AG04449 (cell line): ENCODE measurements around the gene MFSD8.
A peak's percentile ranks its signal among the peaks of the same experiment; 100 is the strongest.
"Not testable (repeated sequence)": the region's sequence is repeated elsewhere in the genome, so short reads cannot be mapped to it uniquely, and the experiment has no call there.

ENCODE experiments used
- CTCF ChIA-PET: fragments of 350-600 bp; formaldehyde crosslinking; extraction: SDS; loops from one replicate; lab custom pipeline; 2021; ENCODE audit warnings: antibody characterized with exemption; lab: Yijun Ruan, JAX
- POLR2A ChIA-PET: fragments of 400-600, 350-600 bp; formaldehyde crosslinking; extraction: SDS; loops from one replicate; lab custom pipeline; 2020; ENCODE audit warnings: antibody characterized with exemption, inconsistent platforms; lab: Yijun Ruan, JAX
- DNase-seq: peaks from one replicate; pipeline ENCODE4 v3.0.0-alpha.2; 2010; ENCODE audit warnings: low read depth, low spot score
- H3K4me3 ChIP-seq: 2 replicates; pipeline ENCODE4 v1.5.1; 2011; ENCODE audit warnings: low read depth, mild to moderate bottlenecking, control low read depth, low read length
- TF ChIP-seq, protein P1 (sequence below): IDR thresholded peaks from one replicate; pipeline ENCODE4 v1.5.1; 2011; ENCODE audit warnings: mild to moderate bottlenecking, moderate library complexity, low read length, control low read depth, inconsistent platforms; ENCODE audit not compliant: insufficient read depth; ENCODE audit errors: missing control alignments

The MFSD8 gene, protein sequence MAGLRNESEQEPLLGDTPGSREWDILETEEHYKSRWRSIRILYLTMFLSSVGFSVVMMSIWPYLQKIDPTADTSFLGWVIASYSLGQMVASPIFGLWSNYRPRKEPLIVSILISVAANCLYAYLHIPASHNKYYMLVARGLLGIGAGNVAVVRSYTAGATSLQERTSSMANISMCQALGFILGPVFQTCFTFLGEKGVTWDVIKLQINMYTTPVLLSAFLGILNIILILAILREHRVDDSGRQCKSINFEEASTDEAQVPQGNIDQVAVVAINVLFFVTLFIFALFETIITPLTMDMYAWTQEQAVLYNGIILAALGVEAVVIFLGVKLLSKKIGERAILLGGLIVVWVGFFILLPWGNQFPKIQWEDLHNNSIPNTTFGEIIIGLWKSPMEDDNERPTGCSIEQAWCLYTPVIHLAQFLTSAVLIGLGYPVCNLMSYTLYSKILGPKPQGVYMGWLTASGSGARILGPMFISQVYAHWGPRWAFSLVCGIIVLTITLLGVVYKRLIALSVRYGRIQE

DNA sequence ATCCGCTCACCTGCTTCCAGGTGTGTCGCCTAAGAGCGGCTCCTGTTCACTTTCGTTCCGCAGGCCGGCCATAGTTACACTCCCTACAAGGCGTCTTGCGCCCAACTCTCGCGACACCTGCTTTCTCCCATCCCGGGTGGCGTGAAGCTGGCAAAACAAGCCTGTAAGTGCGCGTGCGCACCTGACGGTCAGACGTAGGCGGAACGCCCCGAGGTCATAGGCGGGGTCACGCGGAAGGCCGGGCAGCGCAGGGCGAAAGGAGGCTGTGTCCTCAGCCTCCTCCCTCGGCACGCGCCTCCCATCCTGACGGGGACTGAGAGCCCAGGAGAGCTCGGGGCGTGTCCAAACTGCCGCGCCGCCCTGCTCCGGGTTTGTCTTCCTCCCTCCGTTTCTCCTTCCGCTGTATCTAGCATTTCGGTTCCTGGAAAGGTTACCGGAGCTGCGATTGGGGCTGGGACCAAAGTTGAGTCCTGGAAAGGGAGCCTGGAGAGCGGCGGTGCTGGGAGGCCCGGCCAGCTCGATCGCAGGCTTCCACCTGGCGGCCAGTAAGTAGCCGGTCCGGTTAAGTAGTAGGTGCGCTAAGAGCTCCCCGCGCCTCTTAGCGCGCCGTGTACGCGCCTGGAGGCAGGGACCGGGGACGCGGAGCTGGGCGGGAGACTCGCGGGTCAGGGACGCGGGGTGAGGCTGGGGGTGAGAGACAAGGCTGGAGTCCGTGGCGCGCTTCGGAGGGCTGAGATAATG, at the start of gene MFSD8, which contains the start of gene ABHD18:
TSS of gene MFSD8 (minus strand) at position 112 of the 741 bp plus-strand sequence. CDS start at position 72, 40 bp downstream.
TSS of gene ABHD18 (plus strand) at position 345 of the 741 bp plus-strand sequence. CDS start 17,550 bp downstream, outside the sequence.
- peak within 1 kb of the TSS; percentile 98 for H3K4me3 ChIP-seq
- TF ChIP-seq, protein P1, sequence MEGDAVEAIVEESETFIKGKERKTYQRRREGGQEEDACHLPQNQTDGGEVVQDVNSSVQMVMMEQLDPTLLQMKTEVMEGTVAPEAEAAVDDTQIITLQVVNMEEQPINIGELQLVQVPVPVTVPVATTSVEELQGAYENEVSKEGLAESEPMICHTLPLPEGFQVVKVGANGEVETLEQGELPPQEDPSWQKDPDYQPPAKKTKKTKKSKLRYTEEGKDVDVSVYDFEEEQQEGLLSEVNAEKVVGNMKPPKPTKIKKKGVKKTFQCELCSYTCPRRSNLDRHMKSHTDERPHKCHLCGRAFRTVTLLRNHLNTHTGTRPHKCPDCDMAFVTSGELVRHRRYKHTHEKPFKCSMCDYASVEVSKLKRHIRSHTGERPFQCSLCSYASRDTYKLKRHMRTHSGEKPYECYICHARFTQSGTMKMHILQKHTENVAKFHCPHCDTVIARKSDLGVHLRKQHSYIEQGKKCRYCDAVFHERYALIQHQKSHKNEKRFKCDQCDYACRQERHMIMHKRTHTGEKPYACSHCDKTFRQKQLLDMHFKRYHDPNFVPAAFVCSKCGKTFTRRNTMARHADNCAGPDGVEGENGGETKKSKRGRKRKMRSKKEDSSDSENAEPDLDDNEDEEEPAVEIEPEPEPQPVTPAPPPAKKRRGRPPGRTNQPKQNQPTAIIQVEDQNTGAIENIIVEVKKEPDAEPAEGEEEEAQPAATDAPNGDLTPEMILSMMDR: peak; percentile 39
- POLR2A ChIA-PET: interaction anchor here (0.5 to 1.4 kb wide), 7 partner anchors 13 to 96 kb away, joined by 3 to 6 read pairs (median 3); partner anchors contain the start of genes LARP1B and PLK4
- peak; percentile 89 for DNase-seq
- CTCF ChIA-PET: interaction anchor here (0.7 to 0.8 kb wide), 3 partner anchors 13 to 90 kb away, joined by 3 to 4 read pairs (median 3); no protein-coding TSS in a partner anchor

DNA sequence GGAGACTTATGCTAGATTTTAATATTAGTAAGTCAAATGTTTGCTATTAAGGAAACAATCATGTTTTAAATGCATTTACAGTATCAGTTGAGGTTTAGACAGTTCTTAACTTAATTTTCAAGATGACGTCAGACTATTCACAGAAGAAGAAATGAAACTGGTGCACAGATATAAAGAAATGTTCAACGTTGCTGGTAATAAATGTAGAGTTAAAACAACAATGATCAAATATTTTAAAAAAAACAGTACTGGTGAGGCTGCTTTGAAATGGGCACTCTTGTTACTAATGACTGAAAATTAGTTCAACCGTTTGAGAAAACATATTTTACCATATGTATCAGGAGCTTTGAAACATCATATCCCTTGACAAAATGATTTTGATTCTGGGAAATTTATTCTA, 44.5 kb upstream of the MFSD8 start:
- no peak overlapping the region for H3K4me3 ChIP-seq
- POLR2A ChIA-PET: no interaction called here
- DNase-seq: no peak
- CTCF ChIA-PET: no interaction called here
- TF ChIP-seq, protein P1: no peak

DNA sequence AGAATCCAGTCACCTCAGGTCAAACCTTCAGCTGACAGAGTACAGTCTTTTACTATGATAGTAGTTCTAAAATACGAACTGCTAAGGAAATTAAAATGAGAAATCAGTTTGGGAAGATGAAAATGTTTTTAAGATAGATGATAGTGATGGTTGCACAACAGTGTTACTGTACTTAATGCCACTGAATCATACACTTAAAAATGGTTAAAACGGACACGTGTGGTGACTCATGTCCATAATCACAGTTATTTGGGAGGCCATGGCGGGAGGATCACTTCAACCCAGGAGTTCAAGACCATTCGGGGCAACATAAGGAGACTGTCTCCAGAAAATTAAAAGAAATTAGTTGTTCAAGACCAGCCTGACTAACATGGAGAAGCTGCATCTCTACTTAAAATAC, 41.6 kb upstream of the MFSD8 start:
- TF ChIP-seq, protein P1: no peak
- DNase-seq: no peak
- H3K4me3 ChIP-seq: no peak overlapping the region
- ChIA-PET CTCF (interaction anchor here (0.6 kb wide), 1 partner anchor 34 kb away, joined by 3 read pairs; no protein-coding TSS in a partner anchor), POLR2A (no interaction called here)

DNA sequence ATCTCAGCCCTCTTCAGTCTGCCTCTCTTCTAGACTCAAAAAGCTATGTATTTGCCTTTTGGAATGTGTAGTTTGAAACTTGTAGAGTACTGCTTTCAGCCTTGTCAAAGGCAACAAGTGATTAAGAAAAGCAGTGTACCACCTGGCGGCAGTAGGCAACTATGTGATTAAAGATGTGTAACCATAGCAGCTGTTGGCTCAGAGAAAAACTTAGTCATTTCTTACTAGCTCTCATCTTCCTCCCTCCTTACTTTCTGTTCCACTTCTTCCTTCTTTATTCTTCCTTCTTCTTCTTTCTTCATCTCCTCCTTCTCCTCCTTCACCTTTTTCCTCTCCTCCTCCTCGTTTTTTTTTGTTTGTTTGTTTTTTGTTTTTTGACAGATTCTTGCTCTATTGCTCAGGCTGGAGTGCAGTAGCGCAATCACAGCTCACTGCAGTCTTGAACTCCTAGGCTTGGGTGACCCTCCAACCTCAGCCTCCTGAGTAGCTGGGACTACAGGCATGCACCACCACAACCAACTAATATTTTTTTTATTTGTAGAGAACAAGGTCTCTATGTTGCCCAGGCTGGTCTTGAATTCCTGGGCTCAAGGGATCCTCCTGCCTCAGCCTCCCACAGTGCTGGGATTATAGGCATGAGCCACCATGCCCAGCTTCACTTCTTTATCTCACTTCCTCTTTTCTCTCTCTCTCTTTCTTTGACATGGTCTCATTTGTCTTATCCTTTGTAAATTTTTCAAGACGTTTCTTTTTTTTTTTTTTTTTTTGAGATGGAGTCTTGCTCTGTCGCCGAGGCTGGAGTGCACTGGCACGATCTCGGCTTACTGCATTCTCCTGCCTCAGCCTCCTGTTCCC, 32.8 kb upstream of the MFSD8 start:
- ChIA-PET POLR2A (no interaction called here), CTCF (interaction anchor here (0.5 to 0.9 kb wide), 2 partner anchors 16 to 52 kb away, joined by 3 read pairs; no protein-coding TSS in a partner anchor)
- no peak overlapping the region for H3K4me3 ChIP-seq
- TF ChIP-seq, protein P1: no peak
- peak; percentile 7 for DNase-seq

DNA sequence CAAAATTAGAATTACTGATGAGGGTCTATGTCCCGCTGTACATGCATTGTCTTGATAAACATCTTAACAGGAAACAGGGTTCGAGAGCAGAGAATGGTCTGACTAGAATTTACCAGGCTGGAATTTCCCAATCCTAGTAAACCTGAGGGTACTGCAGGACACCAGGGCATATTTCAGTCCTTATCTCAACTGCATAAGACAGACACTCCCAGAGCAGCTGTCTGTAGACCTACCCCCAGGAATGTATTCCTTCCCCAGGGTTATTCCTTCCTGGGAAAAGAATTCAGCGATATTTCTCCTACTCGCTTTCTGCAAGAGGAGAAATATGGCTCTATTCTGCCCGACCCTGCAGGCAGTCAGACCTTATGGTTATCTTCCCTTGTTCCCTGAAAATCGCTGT, 31.5 kb upstream of the MFSD8 start:
- H3K4me3 ChIP-seq, CTCF ChIA-PET, POLR2A ChIA-PET, DNase-seq: not testable (repeated sequence)

DNA sequence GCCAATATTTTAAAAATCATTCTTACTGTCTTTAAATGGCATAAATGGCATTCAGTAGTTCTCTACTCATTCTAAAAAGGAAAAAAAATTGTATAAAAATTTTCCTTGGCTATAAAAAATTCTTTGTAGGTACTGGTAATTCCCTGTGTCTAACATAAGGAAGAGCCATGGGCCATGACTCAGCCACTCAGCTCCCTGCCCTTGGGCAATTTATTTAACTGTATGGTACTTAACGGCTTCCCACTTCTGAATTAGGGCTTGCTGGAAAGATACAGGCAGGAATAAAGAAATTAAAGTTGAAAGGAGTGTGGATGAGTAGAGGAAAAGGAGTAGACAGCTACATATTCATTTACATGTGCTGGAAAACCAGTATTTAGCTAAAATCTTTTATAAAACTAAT, 30.8 kb upstream of the MFSD8 start:
- ChIA-PET CTCF (interaction anchor here (1.0 kb wide), 1 partner anchor 12 kb away, joined by 4 read pairs; no protein-coding TSS in a partner anchor), POLR2A (no interaction called here)
- TF ChIP-seq, protein P1: no peak
- peak; percentile 14 for DNase-seq
- H3K4me3 ChIP-seq: no peak overlapping the region
